Adipocyte (in vitro differentiated cells): ENCODE measurements around the gene RAB7A.

Experiments used
- DNase-seq: peaks from one replicate; pipeline ENCODE4 v3.0.0-alpha.2; 2015; ENCODE audit warnings: low read depth
- H3K27me3 ChIP-seq: replicated peaks from 2 replicates; pipeline ENCODE4 v1.7.0; 2013; ENCODE audit warnings: mild to moderate bottlenecking, low read length, moderate library complexity; ENCODE audit not compliant: control insufficient read depth, insufficient read depth
- H3K36me3 ChIP-seq: 2 replicates; pipeline ENCODE4 v1.7.0; 2013; ENCODE audit warnings: low read length, mild to moderate bottlenecking, moderate library complexity; ENCODE audit not compliant: control insufficient read depth, insufficient read depth, severe bottlenecking
- H3K4me1 ChIP-seq: 2 replicates; pipeline ENCODE4 v1.7.0; 2013; ENCODE audit warnings: mild to moderate bottlenecking, low read length, moderate library complexity; ENCODE audit not compliant: control insufficient read depth, insufficient read depth
- H3K4me3 ChIP-seq: 2 replicates; pipeline ENCODE4 v1.7.0; 2013; ENCODE audit warnings: mild to moderate bottlenecking, low read length, moderate library complexity
- H3K9ac ChIP-seq: 2 replicates; pipeline ENCODE4 v1.7.0; 2013; ENCODE audit warnings: mild to moderate bottlenecking, low read length, moderate library complexity
- H3K9me3 ChIP-seq: 2 replicates; pipeline ENCODE4 v1.7.0; 2013; ENCODE audit warnings: mild to moderate bottlenecking, low read length, moderate library complexity; ENCODE audit not compliant: control insufficient read depth

RAB7A gene

GRCh38 chr3:128863560-128863959, 137.6 kb downstream of the RAB7A start:
- DNase-seq: no peak
- Histone ChIP-seq H3K9ac (no peak overlapping the region), H3K36me3 (no peaks in the 10 kb centered on the region), H3K9me3 (peaks cover 23% of the 10 kb centered on the region), H3K4me1 (peaks cover 11% of the 10 kb centered on the region), H3K4me3 (no peak overlapping the region), H3K27me3 (no peaks in the 10 kb centered on the region)
